GM13976 (cell line): Measurements from ENCODE around the gene ALX4.

Experiments used
- DNase-seq: peaks from one replicate; pipeline ENCODE4 v3.0.0; 2012; ENCODE audit warnings: low spot score
- in situ Hi-C: fragments of 300-500 bp; cut with MboI; formaldehyde crosslinking; loops from one replicate; pipeline ENCODE4 v1.12.0; 2022; ENCODE audit warnings: low sequenced_read_pairs, mixed read lengths, inconsistent platforms; ENCODE audit not compliant: unreplicated experiment
- TF ChIP-seq, protein P1 (sequence below): IDR thresholded peaks from 2 replicates; pipeline ENCODE4 v1.5.1; 2012; ENCODE audit warnings: borderline replicate concordance, mild to moderate bottlenecking; ENCODE audit not compliant: insufficient read depth; ENCODE audit errors: extremely low read depth, missing control alignments, control extremely low read depth

The ALX4 gene

DNA sequence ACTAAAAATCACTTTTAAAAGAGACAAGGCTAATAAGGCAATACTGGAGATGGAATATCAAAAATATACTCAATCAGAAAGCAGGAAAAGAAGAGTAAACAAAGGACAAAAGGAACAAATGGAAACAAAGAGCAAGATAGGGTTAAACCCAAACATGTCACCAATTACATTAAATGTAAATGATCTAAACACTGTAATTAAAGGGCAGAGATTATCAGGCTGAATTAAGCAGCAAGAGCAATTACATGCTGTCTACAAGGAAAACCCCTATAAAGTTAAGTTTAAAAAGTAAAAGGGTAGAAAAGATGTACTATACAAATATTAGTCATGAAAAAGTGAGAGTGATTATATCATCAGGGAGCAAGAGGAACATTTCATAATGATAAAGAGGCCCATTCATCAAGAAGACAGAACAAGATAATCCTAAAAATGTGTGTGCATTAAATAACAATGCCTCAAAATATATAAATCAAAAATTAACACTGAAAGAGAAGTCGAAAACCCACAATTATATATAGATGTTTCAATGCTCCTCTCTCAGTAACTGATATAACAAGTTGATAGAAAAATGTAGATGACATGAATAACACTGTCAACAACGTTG lies 56.8 kb downstream of the ALX4 start:
- no peak for DNase-seq
- TF ChIP-seq, protein P1, sequence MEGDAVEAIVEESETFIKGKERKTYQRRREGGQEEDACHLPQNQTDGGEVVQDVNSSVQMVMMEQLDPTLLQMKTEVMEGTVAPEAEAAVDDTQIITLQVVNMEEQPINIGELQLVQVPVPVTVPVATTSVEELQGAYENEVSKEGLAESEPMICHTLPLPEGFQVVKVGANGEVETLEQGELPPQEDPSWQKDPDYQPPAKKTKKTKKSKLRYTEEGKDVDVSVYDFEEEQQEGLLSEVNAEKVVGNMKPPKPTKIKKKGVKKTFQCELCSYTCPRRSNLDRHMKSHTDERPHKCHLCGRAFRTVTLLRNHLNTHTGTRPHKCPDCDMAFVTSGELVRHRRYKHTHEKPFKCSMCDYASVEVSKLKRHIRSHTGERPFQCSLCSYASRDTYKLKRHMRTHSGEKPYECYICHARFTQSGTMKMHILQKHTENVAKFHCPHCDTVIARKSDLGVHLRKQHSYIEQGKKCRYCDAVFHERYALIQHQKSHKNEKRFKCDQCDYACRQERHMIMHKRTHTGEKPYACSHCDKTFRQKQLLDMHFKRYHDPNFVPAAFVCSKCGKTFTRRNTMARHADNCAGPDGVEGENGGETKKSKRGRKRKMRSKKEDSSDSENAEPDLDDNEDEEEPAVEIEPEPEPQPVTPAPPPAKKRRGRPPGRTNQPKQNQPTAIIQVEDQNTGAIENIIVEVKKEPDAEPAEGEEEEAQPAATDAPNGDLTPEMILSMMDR = no peak
- in situ Hi-C loops = no loop called here

DNA sequence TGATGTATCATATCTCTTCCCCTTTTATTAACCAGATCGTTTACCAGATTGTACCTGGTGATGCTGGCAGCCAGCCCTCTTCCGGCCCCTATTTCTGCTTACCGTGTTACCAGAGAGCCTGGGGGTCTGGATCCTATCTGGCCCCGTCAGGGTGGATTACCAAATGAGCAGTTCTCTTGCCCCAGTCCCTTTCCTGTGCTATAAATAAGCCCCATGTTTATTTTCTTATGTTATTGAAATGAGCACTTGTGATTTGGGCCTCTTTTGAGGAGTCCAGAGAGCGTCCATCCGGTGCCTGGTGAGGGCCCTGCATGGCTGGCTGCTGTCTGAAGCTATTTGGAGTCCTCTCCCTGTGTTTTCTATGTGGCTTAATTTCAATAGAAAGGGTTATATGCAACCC lies 59.5 kb downstream of the ALX4 start:
- in situ Hi-C loops = no loop called here

DNA sequence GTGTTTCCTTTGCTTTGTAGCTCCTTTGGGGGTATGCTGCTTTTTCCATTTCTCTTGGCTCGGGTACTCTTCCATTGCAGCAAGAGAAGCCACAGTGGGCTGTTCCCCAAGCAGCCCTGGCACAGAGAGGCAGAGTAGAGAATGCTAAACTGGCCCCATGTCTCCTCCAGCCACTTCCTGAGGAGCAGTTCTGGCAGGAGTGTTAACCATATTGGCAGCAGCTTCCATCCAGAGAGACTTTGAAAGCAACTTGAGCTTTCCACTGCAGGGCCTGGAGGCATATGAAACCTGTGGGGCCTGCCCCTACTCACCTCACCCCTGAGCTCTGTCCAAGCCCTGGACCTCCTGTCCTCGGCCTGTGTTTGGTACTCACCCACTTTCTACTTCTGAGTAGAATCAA lies 61.8 kb downstream of the ALX4 start:
- TF ChIP-seq, protein P1 = no peak
- in situ Hi-C loops = no loop called here
- no peak for DNase-seq

More for the DNA sequence above, 59.5 kb downstream of the ALX4 start:
- TF ChIP-seq, protein P1 = no peak
- DNase-seq = no peak

DNA sequence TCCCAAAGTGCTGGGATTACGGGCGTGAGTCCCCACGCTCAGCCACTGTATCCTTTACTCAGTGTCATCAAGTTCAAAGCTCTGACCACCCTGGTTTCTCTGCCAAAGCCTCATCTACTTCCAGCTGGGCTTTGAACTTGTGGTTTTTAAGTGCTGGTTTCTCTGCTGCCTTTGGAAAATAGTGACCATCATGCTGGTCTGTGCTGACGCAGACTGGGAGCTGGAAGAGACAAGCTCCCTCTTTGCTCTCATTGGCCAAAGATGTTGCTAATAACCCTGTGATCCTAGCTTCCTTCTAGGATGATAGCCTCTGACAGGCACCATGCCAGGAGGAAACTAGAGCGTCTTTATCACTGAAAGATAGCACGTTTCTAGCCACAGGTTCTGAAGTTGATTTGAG lies 62.4 kb downstream of the ALX4 start:
- DNase-seq = no peak
- in situ Hi-C loops = no loop called here
- TF ChIP-seq, protein P1 = no peak

DNA sequence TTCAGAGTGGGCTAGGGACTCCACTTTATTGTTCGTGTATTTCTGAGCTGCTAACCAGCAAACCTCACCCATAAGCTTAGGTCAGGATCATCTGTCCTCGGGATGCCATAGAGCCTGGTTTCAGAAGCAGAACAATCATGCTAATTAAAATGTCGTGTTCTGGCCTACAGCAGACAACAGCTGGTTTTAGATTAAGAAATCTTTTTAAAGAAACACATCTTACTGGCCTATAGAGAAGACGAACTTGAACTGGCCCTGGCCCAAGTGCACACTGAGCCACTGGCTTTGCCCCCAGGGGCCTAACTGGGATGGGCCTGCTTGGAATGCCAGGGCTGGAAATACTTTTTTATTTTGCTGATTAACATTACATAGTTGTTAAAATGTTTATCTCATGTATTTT lies 63.2 kb downstream of the ALX4 start:
- no peak for DNase-seq
- TF ChIP-seq, protein P1 = no peak
- in situ Hi-C loops = no loop called here

DNA sequence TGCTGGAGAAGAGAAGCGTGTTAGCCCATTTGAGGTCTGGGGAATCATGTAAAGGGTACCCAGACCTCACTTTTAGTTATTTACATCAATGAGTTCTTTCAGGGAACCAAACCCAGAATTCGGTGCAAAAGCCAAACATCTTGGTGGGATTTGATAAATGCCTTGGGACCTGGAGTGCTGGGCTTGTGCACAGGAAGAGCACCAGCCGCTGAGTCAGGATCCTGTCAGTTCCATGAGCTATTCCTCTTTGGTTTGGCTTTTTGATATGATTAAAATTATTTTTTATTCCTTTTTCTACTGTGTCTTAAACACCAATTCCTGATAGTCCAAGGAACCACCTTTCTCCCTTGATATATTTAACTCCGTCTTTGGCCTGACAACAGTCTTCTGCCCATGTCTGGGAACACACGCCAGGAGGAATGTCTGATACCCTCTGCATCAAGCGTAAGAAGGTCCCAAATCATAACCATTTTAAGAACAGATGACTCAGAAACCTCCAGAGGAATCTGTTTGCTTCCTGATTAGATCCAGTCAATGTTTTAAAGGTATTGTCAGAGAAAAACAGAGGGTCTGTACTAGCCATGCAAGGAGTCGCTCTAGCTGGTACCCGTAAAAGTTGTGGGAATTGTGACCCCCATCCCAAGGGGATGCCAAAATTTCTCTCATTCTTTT lies 65.2 kb downstream of the ALX4 start:
- TF ChIP-seq, protein P1 = no peak
- no peak for DNase-seq
- in situ Hi-C loops = no loop called here
